NT2/D1 (cell line): ENCODE data around the gene FKRP.
"Not testable (repeated sequence)": the region's sequence is repeated elsewhere in the genome, so short reads cannot be mapped to it uniquely, and the experiment has no call there.

Experiments
- DNase-seq: peaks from one replicate; pipeline ENCODE4 v3.0.0-alpha.2; 2011; ENCODE audit warnings: low read depth, low spot score
- H3K27me3 ChIP-seq: 2 replicates; pipeline ENCODE4 v1.6.0; 2011; ENCODE audit warnings: mild to moderate bottlenecking; ENCODE audit not compliant: insufficient read length, insufficient read depth
- H3K36me3 ChIP-seq: 2 replicates; pipeline ENCODE4 v1.6.1; 2011; ENCODE audit warnings: mild to moderate bottlenecking, low read length, mixed read lengths; ENCODE audit not compliant: insufficient read depth, insufficient read length
- H3K4me1 ChIP-seq: 2 replicates; pipeline ENCODE4 v1.5.1; 2011; ENCODE audit not compliant: insufficient read depth, insufficient read length
- H3K4me3 ChIP-seq: 2 replicates; pipeline ENCODE4 v1.5.1; 2011; ENCODE audit warnings: low read depth; ENCODE audit not compliant: insufficient read length
- H3K9ac ChIP-seq: 2 replicates; pipeline ENCODE4 v1.6.0; 2011; ENCODE audit warnings: low read depth; ENCODE audit not compliant: insufficient read length
- H3K9me3 ChIP-seq: 2 replicates; pipeline ENCODE4 v1.5.1; 2011; ENCODE audit warnings: mild to moderate bottlenecking, low read length; ENCODE audit not compliant: insufficient read depth
- SUZ12 ChIP-seq: IDR thresholded peaks from 2 replicates; pipeline ENCODE4 v1.6.1; 2011; ENCODE audit not compliant: insufficient read length, insufficient read depth; ENCODE audit errors: extremely low read depth
- YY1 ChIP-seq: IDR thresholded peaks from 2 replicates; pipeline ENCODE4 v1.6.1; 2011; ENCODE audit not compliant: insufficient read length, insufficient read depth
- ZNF274 ChIP-seq: IDR thresholded peaks from 2 replicates; pipeline ENCODE4 v1.6.1; 2011; ENCODE audit warnings: mild to moderate bottlenecking, low read depth, low read length

The FKRP gene

GRCh38 chr19:46710687-46711086 is 35.2 kb upstream of the FKRP start:
- no peaks in the 10 kb centered on the region for H3K4me1 ChIP-seq
- no peak for DNase-seq
- H3K27me3 ChIP-seq, result no peaks in the 10 kb centered on the region
- H3K9me3 ChIP-seq, result no peaks in the 10 kb centered on the region
- H3K4me3 ChIP-seq, result no peak overlapping the region
- H3K36me3 ChIP-seq, result peaks cover 27% of the 10 kb centered on the region
- H3K9ac ChIP-seq, result no peak overlapping the region
- no peak for TF ChIP-seq SUZ12

- not testable (repeated sequence) for DNase-seq, H3K9ac ChIP-seq, H3K4me1 ChIP-seq, H3K4me3 ChIP-seq, H3K9me3 ChIP-seq, H3K27me3 ChIP-seq
- peaks cover 20% of the 10 kb centered on the region for H3K36me3 ChIP-seq
These were observed 33.0 kb upstream of the FKRP start for GRCh38 chr19:46712768-46713338.

- no peaks in the 10 kb centered on the region for H3K9me3 ChIP-seq
- peak overlapping the region; percentile 45 for H3K4me3 ChIP-seq
- peak; percentile 57 for DNase-seq
- no peaks in the 10 kb centered on the region for H3K27me3 ChIP-seq
- TF ChIP-seq ZNF274, result no peak
- TF ChIP-seq SUZ12, result no peak
- TF ChIP-seq YY1, result no peak
- peaks cover 25% of the 10 kb centered on the region for H3K36me3 ChIP-seq
- H3K9ac ChIP-seq, result peak overlapping the region; percentile 67
- H3K4me1 ChIP-seq, result peaks cover 2% of the 10 kb centered on the region
These were observed 31.9 kb upstream of the FKRP start for GRCh38 chr19:46713781-46714443.

GRCh38 chr19:46714444-46715106 is 31.3 kb upstream of the FKRP start:
- no peak for DNase-seq
- no peak for TF ChIP-seq YY1

GRCh38 chr19:46715620-46715974 is 30.3 kb upstream of the FKRP start:
- peak overlapping the region; percentile 81 for H3K9ac ChIP-seq
- no peaks in the 10 kb centered on the region for H3K27me3 ChIP-seq
- H3K36me3 ChIP-seq, result peaks cover 23% of the 10 kb centered on the region
- no peak for DNase-seq
- no peak for TF ChIP-seq YY1
- TF ChIP-seq ZNF274, result no peak
- TF ChIP-seq SUZ12, result no peak
- no peaks in the 10 kb centered on the region for H3K9me3 ChIP-seq
- peaks cover 2% of the 10 kb centered on the region for H3K4me1 ChIP-seq
- peak overlapping the region; percentile 70 for H3K4me3 ChIP-seq

More at GRCh38 chr19:46714444-46715106, 31.3 kb upstream of the FKRP start:
- no peak overlapping the region for H3K4me3 ChIP-seq
- no peaks in the 10 kb centered on the region for H3K9me3 ChIP-seq
- no peaks in the 10 kb centered on the region for H3K27me3 ChIP-seq
- H3K36me3 ChIP-seq, result peaks cover 25% of the 10 kb centered on the region
- H3K4me1 ChIP-seq, result peaks cover 2% of the 10 kb centered on the region
- peak overlapping the region; percentile 64 for H3K9ac ChIP-seq

GRCh38 chr19:46715975-46716671 is 29.7 kb upstream of the FKRP start:
- H3K4me1 ChIP-seq, result peaks cover 2% of the 10 kb centered on the region
- H3K9me3 ChIP-seq, result no peaks in the 10 kb centered on the region
- no peaks in the 10 kb centered on the region for H3K27me3 ChIP-seq
- H3K4me3 ChIP-seq, result peak overlapping the region; percentile 70
- H3K36me3 ChIP-seq, result peaks cover 25% of the 10 kb centered on the region
- H3K9ac ChIP-seq, result peak overlapping the region; percentile 81
- DNase-seq, result no peak
- no peak for TF ChIP-seq YY1
- TF ChIP-seq ZNF274, result no peak
- TF ChIP-seq SUZ12, result no peak

- DNase-seq, result no peak
- Histone ChIP-seq H3K9me3 (no peaks in the 10 kb centered on the region), H3K4me1 (peaks cover 4% of the 10 kb centered on the region), H3K9ac (peak overlapping the region; percentile 81), H3K36me3 (peaks cover 28% of the 10 kb centered on the region), H3K27me3 (no peaks in the 10 kb centered on the region), H3K4me3 (peak overlapping the region; percentile 70)
- TF ChIP-seq ZNF274 (no peak), SUZ12 (no peak), YY1 (no peak)
These were observed 29.2 kb upstream of the FKRP start for GRCh38 chr19:46716672-46717033.
